ENCODE measurements around the gene GALNT3. TPM values are rescaled to one million over a fixed set of nuclear protein-coding genes. Genes with fewer than 3 reads are reported as not detected.

Gene GALNT3
- 1.1 TPM for total RNA-seq
- long read RNA-seq: 0 reads

DNA sequence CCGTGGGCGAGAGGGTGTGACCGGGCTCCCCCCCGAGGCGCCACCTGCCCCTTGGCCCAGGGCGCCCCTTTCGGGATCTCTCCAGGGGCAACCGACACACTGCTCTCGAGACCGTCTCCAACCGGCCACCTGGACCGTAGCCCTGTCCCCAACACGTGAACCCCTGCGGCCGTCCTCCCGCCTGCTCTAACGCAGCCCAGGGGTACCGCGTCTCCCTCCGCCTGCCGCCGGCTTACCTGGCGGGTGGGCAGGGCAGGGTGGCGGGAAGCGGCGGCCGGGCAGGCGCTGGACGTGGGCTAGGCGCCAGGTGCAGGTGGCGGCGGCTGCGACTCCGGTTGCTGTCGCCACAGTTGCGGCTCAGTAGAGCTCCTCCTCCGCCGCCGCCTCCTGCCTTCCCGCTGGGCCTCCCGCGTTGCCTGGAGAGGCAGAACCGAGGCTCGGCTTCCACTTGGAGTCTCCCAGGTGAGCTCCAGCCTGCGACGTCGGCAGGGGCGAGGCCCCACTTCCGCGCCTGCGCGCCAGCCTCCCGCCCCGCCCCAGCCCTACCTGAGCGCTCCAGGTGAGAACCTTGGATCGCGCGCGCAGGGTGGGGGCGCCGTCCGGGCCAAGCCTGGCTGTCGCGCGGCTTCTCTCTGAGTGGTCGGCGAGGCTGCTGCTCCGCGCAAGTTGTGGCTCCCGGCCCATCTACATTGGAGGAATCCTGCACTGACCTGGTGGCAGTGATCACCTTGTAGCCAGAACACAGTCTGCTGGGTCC, at the start of gene GALNT3:
TSS of gene GALNT3 (minus strand) at position 469 of the 757 bp plus-strand sequence. CDS start 23,547 bp downstream, outside the sequence.
- peak; percentile 92 for DNase-seq (ENCODE audit: low spot score)

DNA sequence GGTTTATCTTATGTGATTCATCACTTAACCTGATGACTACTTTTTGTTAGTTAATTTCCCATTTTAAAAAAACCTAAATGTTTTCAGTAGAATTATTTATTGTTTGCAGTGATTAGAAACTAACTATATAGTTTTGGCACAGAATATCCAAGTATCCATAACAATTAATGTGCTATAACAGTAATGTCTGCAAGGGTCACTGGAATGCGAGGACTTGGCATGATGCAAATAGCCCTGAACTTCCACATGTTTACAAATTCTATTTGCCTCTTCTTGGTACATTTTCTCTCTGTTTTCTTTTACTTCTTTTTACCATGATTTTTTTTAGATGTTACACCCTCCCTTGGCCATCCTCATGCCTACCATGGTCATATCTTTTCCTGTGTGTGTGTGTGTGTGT, 49.3 kb upstream of the GALNT3 start:
- DNase-seq (ENCODE audit: low spot score): no peak

DNA sequence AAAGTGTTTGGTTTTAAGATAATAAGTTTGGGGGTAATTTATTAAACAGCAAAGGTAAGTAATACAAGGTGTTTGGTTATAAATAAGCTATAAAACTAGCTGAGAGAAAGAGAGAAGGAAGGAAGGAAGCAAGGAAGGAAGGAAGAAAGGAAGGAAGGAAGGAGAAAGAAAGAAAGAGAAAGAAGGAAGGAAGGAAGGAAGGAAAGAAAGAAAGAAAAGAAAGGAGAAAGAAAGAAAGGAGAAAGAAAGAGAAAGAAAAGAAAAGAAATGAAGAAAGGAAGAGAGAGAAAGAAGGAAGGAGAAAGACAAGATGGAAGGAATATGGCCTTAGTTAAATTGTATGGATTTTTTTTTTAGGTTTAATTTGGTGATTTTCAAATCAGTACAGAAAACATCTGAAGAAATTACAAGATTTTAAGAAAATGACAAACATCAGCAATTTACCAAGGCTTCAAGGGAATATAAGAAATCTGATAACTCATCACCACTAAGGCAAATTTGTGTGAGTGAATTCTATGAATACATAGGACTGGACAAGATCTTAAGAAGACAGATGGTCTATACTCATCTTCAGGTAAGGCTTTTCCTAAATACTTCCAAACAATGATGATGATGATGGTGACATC, 46.4 kb upstream of the GALNT3 start:
- no peak for DNase-seq (ENCODE audit: low spot score)

DNA sequence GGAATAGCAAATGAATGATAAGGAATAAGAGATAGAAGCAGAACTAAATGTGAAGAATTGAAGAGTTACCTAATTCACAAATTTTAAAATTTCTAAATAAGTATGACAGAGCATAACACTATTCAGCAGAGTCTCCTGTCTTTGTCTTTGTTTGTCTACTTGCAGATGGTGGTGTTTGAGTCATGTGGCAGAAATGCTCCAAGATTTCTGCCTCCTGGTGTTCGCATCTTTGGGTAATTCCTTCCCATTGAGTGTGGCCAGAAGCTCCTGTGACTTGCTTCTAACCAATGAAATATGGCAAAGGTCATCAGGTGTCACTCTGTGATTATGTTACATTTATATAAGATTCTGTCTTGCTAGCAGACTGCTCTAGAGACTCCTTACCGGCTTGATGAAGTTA, 45.6 kb upstream of the GALNT3 start:
- no peak for DNase-seq (ENCODE audit: low spot score)

DNA sequence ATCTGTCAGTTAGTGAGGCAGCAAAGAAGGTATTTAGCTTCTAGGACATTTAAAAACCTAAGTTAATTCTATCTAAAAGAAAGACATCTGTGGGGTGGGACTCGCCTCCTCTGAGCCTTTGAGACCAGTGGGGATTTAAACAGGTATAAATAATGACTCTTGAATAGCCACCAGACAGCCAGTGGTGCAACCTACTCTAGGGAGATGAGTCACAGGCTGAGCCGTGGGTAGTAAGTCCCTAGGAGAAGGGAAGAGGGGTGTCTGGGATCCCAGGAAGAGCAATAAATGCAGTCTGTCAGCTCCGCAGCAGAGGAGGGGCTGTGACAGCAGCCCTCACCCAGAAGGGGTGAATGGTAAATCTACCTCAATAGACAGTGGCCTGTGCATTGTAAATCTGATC, 43.1 kb upstream of the GALNT3 start:
- DNase-seq (ENCODE audit: low spot score): no peak

DNA sequence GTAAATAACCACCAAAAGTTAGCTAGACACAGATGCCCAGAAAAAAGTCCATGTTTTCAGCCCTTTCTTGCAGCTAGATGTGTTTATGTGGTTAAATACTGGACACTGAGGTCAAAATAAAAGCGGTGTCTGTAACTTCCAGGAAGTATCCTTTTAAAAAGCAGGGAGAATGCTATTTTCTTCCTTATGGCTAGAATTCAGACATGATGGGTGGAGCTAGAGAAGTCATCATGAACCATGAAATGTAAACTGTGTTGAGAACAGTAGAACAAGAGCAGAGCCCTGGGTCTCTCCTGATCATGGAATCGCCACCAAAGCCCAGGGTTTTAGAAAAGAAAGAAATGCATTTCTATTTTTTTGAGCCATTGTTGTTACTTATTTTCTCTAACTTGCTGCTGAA, 41.3 kb upstream of the GALNT3 start:
- no peak for DNase-seq (ENCODE audit: low spot score)

DNA sequence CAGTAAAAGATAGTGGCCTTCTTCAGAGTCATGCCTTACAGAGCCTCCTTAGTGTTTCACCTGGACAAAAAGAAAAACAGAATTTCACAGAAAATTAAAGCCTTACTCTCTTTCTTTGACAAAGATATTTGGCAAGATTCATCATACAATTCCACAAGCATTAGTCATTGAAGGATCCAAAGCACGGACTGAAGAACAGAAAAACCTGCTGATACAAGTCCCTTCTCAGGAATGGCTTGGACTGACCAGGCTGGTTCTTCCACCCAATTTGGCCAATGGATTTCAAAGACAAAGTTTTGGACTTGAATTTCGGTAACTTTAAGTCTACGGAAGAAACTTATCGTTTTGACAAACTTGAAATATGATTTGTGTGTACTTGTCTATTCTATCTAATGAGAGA, 39.1 kb upstream of the GALNT3 start:
- DNase-seq (ENCODE audit: low spot score): no peak

DNA sequence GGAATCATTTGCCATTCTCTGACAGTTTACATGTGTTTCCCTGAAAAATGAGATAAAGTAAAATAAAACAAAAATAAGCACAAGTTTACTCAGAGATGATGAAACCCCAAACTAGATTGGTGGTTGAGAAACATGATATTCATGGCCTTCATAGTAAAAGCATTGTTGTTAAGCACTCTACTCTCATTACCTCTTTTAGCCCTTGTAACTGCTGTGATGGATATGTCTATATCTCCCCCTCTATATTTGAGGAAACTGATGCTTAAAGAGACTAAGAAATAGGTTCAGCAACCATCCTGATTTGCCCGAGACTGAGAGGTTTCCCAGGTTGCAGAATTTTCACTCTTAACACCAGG, 33.9 kb upstream of the GALNT3 start:
- no peak for DNase-seq (ENCODE audit: low spot score)

DNA sequence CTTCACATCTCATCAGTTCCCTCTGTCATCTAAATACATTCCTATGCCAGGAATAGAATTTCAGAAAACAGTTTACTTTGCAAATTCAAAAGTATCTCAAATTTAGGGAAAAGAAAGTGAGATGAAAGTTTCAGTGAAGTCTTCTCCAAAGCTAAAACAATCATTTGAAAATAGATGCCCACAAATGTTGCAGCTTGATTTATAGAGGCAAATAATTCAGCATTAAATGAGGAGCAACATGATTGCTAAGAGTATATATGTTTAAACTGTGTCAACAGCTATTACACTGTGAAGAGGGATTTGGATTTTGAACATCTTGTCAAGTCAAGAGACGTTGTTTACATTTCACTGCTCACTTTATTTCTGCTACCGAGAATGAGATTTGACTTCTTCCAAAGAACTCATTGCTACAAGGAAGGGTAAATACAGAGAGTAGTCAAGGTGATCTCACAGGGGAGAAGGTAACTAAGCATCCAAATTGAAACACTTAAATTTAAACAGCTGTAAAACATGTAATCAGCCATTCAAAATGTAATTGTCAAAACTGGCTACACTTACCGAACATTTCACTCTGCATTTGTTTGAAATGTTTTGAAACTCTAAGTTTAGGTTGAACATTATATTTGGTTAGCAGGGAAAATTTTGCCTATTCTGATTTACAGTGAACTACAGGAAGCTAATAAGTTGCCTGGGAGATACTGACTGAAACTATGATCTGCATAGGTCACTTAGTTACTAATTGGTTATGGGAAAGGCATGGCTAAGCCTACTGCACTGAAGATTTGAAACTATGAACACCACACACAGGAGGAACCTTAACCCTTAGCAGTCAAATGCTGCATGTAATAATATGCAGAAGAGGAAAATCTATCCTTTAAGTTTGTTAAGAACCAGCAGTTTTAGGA, 33.2 kb upstream of the GALNT3 start:
- DNase-seq (ENCODE audit: low spot score): no peak

DNA sequence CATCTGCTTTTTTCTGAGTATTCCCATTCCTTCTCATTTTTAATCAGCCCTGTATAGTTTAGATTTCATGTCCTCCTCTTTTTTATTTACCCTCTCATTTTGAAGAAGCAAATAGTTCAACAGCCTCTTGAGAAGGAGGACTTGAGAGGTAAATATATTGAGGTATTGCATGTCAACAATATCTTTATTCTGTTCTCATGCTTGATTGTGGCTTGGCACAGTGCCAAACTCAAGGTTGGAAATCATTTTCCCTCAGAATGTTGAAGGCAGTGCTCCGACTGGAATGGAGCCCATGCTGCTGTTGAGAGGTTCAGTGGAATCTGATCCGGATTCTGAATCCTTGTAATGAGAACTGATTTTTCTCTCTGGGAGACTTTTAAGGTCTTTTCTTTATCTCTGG, 31.0 kb upstream of the GALNT3 start:
- DNase-seq (ENCODE audit: low spot score): no peak

DNA sequence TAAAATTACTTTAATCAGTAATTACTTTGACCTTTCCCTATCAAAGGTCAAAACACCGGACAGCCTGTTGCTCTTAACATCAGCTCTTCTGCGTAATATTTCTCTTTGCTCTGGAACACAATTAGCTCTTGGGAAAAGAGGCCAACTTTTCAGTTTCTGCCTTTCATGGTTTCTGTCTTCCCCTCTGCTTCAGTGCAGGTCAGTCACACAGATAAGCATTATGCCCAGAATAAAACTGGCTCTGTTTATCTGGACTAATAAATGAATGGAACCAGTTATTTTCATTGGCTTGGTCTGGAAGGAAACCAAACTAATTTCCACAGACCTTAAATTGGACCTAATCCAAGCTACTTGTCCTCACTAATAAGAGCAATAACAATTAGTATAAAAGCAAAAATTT, 26.2 kb upstream of the GALNT3 start:
- no peak for DNase-seq (ENCODE audit: low spot score)

DNA sequence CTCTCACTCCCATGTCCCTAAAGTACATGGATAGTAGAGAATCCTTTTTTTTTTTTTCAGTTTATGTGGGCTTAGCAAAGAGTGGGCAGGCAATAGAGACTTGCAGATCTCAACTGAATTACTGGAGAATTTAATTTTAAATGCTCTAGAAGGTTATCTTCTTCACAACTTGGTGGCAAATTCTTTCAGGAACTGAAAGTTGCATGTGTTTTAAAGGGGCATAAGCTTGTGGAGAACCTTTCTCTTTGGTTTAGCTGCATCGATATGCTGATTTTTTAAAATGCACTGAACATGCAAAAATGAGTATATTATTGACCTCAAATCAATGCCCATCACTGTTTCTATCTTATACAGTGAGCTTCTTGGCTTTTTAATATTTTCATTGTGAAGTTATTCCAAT, 24.9 kb upstream of the GALNT3 start:
- DNase-seq (ENCODE audit: low spot score): no peak

DNA sequence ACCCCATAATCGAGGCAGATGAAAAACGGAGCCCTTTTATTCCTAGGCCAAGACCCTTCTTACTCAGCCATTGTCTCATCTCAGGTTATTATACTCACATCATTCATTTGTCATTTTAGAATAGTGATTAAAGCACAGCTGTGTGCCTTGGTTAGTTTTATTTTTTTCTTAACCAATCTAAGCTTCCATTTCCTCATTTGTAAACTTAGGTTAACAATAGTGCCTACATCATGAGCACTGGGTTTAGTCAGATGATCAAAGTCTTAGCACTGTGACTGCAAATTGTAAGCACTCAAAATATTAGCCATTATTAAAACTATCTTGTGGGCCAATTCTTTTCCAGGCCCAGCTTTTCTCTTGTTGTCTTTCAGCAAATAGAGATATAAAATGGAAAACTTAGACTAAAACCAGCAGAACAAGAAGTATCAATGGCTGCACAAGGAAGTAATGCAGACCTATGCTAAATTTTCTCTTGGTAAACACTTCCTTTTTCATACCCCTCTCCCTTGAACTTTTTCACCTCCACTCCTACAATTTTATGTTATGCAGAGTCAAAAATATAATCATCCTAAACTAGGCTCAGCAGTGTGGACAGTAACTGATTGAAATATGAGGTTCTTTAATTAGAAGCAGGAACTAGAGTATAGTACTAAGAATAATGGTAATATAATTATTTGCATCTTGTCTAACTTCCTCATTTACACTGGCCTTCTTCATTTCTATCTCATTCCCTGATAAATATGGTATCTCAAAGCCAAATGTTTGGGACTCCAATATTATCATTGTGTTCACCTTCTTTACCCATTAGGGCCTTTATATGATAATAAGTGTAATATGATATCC, 21.5 kb upstream of the GALNT3 start:
- no peak for DNase-seq (ENCODE audit: low spot score)

DNA sequence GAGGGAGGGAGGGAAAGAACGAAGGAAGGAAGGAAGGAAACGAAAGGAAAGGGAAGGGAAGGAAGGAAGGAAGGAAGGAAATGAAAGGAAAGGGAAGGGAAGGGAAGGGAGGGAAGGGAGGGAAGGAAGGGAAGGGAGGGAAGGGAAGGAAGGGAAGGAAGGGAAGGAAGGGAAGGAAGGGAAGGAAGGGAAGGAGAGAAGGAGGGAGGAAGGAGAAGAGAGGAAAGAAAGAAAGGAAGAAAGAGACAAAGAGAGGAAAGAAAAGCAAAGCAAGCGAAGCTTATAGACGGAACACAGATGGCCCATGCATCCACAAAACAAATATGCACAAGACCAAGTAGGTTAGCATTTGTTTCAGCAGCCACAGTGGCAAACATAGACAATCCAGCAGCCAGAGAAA, 20.4 kb upstream of the GALNT3 start:
- no peak for DNase-seq (ENCODE audit: low spot score)

DNA sequence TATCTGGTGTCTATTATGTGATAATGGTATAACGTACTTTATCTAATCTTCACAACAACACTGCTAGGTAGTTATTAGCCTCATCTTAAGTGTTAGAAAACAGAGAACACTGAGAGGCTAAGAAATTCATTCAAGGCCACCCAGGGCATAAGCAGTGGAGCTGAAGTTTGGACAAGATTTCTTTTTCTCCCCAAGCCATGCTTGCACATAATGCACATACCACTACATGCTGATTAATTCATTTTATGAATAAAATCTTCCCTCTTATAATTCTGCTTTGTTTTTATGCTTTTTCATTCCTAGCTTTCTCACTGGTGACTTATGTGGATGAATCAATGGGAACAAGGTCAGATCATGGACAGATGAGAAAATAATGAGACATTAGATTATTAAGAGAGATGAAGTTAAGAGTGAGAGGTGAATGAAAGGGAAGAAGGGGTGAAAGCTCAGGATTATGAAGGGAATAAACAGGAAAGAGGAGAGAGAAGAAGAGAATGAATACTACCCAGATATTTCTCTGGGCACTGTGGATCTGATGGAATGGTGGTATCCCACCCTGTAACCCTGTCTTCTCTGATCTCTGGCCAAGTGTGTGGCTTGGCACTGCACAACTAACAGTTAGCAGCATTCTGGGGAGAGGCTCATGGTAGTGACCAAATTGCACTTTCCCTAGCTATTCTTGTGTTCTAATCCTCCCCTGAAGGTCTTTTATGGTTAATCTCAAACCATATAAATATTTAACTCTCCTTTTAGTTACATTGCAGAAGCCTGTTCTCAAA, 17.7 kb upstream of the GALNT3 start:
- DNase-seq (ENCODE audit: low spot score): no peak

DNA sequence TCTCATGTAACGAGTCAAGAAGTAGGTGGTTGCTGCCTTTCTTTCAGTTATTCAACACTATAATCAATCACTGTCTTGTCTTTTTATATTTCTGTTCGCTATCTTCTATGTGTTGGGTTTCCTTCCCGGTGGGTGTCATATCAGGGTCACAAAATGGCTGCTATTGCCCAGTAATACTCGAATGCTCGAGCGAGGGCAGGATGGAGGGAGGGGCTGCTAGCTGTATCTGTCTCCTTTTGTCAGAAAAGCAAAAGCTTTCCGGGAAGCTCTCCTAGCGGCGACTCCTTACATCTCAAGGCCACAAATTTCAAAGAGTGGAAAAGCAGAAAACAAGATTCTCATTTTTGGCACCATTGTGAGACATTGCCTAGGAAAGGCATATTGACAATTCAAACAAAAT, 16.4 kb upstream of the GALNT3 start:
- DNase-seq (ENCODE audit: low spot score): no peak

DNA sequence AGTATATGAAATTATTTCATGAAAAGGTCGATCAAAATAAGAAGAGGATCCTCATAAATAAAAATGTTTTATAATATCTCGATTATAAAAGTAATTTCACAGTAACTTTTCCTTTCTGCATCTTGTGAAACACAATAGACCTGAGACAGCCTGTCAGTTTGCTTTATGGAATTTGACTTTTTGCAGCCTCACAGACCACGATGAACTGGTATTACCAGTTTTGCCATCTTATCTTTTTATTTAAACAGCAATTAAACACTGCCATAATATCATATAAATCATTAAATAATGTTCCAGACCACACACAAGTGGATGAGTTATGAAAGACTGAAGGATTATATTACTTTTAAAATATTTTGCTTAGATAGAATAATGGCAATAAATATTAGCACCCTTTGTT, 10.7 kb upstream of the GALNT3 start:
- no peak for DNase-seq (ENCODE audit: low spot score)

DNA sequence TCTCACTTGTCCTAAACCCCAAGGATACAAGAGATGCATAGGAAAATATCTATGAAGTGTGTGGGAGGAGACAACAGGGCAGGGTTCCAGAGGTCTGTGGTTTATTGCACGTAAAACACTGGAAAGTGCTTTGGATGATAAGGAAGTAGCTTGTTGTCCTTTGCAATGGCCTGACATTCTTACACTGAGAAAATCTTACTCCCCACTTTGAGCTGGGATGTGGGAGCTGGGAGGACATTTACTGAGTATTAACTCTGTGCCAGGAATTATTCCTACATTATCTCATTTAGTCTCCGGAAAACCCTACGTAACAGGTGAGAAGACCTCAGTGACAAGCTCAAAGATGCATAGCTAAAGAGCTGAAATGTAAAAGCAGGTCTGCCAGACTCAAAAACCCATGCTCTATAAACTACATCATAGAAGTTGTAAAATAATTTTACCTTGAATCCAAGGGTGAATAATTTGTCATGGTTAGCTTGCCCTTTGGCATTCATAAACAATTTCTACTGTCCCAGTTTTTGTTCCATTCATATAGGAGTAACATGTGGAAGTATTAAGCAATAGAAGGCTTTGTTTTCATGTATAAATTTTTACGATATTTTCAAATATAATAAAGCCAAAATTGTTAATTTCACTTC, 9.2 kb upstream of the GALNT3 start:
- no peak for DNase-seq (ENCODE audit: low spot score)

DNA sequence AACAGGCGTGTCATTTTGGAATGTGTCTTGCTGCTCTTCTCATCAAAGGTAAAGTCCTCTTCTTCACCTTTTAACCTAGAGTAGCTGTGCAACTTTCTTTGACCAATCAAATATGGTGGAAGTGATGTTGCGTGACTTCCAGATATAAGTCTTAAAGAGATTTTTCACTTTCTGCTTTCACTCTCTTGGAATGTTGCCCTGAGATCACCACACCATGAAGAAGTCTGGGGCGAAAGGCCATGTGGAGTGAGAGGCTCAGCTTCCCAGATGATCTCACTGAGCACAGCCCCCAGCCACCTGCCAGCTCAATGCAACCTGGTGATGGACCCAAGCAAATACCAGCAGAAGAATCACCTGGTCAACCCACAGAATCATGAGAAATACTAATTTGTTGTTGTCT, 7.1 kb upstream of the GALNT3 start:
- no peak for DNase-seq (ENCODE audit: low spot score)
